B cell (primary cell): ENCODE results near the gene EHD4. TPM values are rescaled to one million over a fixed set of nuclear protein-coding genes. Genes with fewer than 3 reads are reported as not detected.

Source experiments
- ATAC-seq: fragments of 200-7000 bp; cut with Tn5 transposase; one replicate; pipeline ENCODE4 v1.10.0; 2021; ENCODE audit warnings: low read depth, mild to moderate bottlenecking, moderate number of reproducible peaks, moderate library complexity
- CTCF ChIA-PET: fragments of 350-600 bp; sonication (Branson Sonifier 250); formaldehyde crosslinking; loops from one replicate; lab custom pipeline; 2021; ENCODE audit warnings: antibody characterized with exemption, inconsistent platforms; lab: Charles Lee
- POLR2A ChIA-PET: fragments of 350-600 bp; sonication (Branson Sonifier 250); formaldehyde crosslinking; loops from one replicate; lab custom pipeline; 2021; ENCODE audit warnings: antibody characterized with exemption; lab: Charles Lee
- DNase-seq: peaks from one replicate; pipeline ENCODE4 v3.0.0; 2013
- H2AFZ ChIP-seq: 2 replicates; pipeline ENCODE4 v1.6.1; 2012; ENCODE audit warnings: mild to moderate bottlenecking, low read depth, low read length; ENCODE audit not compliant: insufficient read depth, poor library complexity, severe bottlenecking
- H3K27ac ChIP-seq, 2 donors: 1 replicate in 1 of 2; 2 replicates in 1 of 2; pipeline ENCODE4 v1.5.1; 2012 to 2013; ENCODE audit warnings: low read length in 2 of 2, mild to moderate bottlenecking in 2 of 2, moderate library complexity in 1 of 2
- H3K27me3 ChIP-seq, 4 experiments: fragments of 200-600 bp in 1 of 4; sonication (generic) in 1 of 4; replicated peaks in 1 of 4; 1 replicate in 2 of 4; 2 replicates in 2 of 4; pipeline versions ENCODE4 v1.6.1 to v1.7.0; 2013 to 2016; ENCODE audit warnings: low read length in 3 of 4, mild to moderate bottlenecking in 2 of 4, mixed read lengths in 1 of 4, moderate library complexity in 1 of 4; ENCODE audit not compliant: insufficient read depth in 4 of 4, control insufficient read depth in 3 of 4; ENCODE audit errors: control extremely low read depth in 1 of 4
- H3K36me3 ChIP-seq, 2 experiments: replicated peaks in 1 of 2; 1 replicate in 1 of 2; 2 replicates in 1 of 2; pipeline versions ENCODE4 v1.6.1 to v1.7.1; 2013; ENCODE audit warnings: low read length in 1 of 2; ENCODE audit not compliant: insufficient read depth in 2 of 2, control insufficient read depth in 1 of 2; ENCODE audit errors: control extremely low read depth in 1 of 2, extremely low read depth in 1 of 2
- H3K4me1 ChIP-seq, 2 donors: fragments of 200-600 bp in 1 of 2; sonication (generic) in 1 of 2; 1 replicate in 1 of 2; 2 replicates in 1 of 2; pipeline versions ENCODE4 v1.5.1 to v1.6.1; 2013 to 2017; ENCODE audit warnings: low read length in 2 of 2; ENCODE audit not compliant: control insufficient read depth in 2 of 2, insufficient read depth in 2 of 2
- H3K4me2 ChIP-seq: replicated peaks from 2 replicates; pipeline ENCODE3; 2012; ENCODE audit warnings: mild to moderate bottlenecking, low read depth, low read length; ENCODE audit not compliant: poor library complexity, severe bottlenecking
- H3K4me3 ChIP-seq, 5 experiments: fragments of 200-600 bp in 1 of 5; sonication (generic) in 1 of 5; 1 replicate in 3 of 5; 2 replicates in 2 of 5; pipeline versions ENCODE4 v1.5.1 to v1.7.0; 2011 to 2016; ENCODE audit warnings: low read length in 4 of 5, mild to moderate bottlenecking in 4 of 5, low read depth in 2 of 5, control low read depth in 1 of 5, moderate library complexity in 1 of 5; ENCODE audit not compliant: insufficient read depth in 1 of 5; ENCODE audit errors: control extremely low read depth in 1 of 5, extremely low read depth in 1 of 5
- H3K79me2 ChIP-seq: fragments of 200-600 bp; sonication (generic); one replicate; pipeline ENCODE4 v1.6.0; 2016; ENCODE audit warnings: low read length; ENCODE audit not compliant: control insufficient read depth, insufficient read depth
- H3K9ac ChIP-seq: fragments of 200-600 bp; sonication (generic); 2 replicates; pipeline ENCODE4 v1.6.1; 2017; ENCODE audit warnings: mild to moderate bottlenecking, low read length, moderate library complexity
- H3K9me3 ChIP-seq, 3 donors: one replicate each; pipeline versions ENCODE4 v1.6.1 to v1.7.1; 2013; ENCODE audit warnings: low read length in 2 of 3; ENCODE audit not compliant: control insufficient read depth in 2 of 3, insufficient read depth in 1 of 3; ENCODE audit errors: control extremely low read depth in 1 of 3
- H4K20me1 ChIP-seq: 2 replicates; pipeline ENCODE4 v1.6.0; 2012; ENCODE audit warnings: mild to moderate bottlenecking, low read length; ENCODE audit not compliant: insufficient read depth, control insufficient read depth, poor library complexity, severe bottlenecking
- H3K27ac Mint-ChIP-seq: one replicate; pipeline ENCODE4 v1.8.0; 2021; ENCODE audit warnings: mixed read lengths
- H3K27me3 Mint-ChIP-seq: one replicate; pipeline ENCODE4 v1.8.0; 2021; ENCODE audit warnings: mixed read lengths
- H3K4me1 Mint-ChIP-seq: one replicate; pipeline ENCODE4 v1.8.0; 2021; ENCODE audit warnings: mixed read lengths
- H3K4me3 Mint-ChIP-seq: one replicate; pipeline ENCODE4 v1.8.0; 2021; ENCODE audit warnings: mixed read lengths
- H3K9me3 Mint-ChIP-seq: one replicate; pipeline ENCODE4 v1.8.0; 2022; ENCODE audit warnings: mixed read lengths; ENCODE audit not compliant: insufficient read depth
- CTCF ChIP-seq: fragments of 200-600 bp; IDR thresholded peaks from one replicate; pipeline ENCODE4 v1.8.0; 2022; ENCODE audit warnings: antibody characterized with exemption, mild to moderate bottlenecking
- EZH2 ChIP-seq: IDR thresholded peaks from 2 replicates; pipeline ENCODE4 v1.6.1; 2012; ENCODE audit warnings: borderline replicate concordance, low read depth, mild to moderate bottlenecking, moderate library complexity, low read length; ENCODE audit not compliant: insufficient read depth, poor library complexity, severe bottlenecking
- WGBS: methylation state at CpG from one replicate; pipeline ENCODE4 v1.1.5; 2013; ENCODE audit warnings: missing lambda C conversion rate; ENCODE audit not compliant: insufficient coverage; 5-methylcytosine and 5-hydroxymethylcytosine counted together
- intact Hi-C: fragments of 100-400 bp; cut with micrococcal nuclease; formaldehyde crosslinking; loops from one replicate; pipeline ENCODE4 v1.10.0; 2022
- polyA plus RNA-seq: library from polyadenylated mRNA; depleted of rRNA; stranded (reverse); fragments of >200 nt; gene quantifications from 2 replicates; pipeline ENCODE4 v1.2.3, GENCODE V29; 2012
- total RNA-seq, 2 donors: library from RNA; stranded (reverse); fragments of 120-200 nt in 1 of 2; gene quantifications; 1 replicate in 1 of 2; 2 replicates in 1 of 2; pipeline versions ENCODE4 v1.2.3 to v1.2.4, GENCODE V29; 2013 to 2022

EHD4 gene
- total and polyA plus RNA-seq, 2 donors (not counting 1 experiment from before 2014, with no cell fraction given), result 3.1 to 12.7 TPM

GRCh38 chr15:41856262-41856661, 116.1 kb downstream of the EHD4 start:
- H3K27me3 ChIP-seq, result peaks cover 0 to 7% (median 0%) of the 10 kb centered on the region in 4 experiments
- H3K36me3 ChIP-seq, result no peaks in the 10 kb centered on the region
- WGBS, result 98% methylated on average over 17 of the region's 17 CpGs
- H4K20me1 ChIP-seq, result no peaks in the 10 kb centered on the region
- Mint-ChIP-seq H3K27ac (no peak overlapping the region), H3K4me3 (no peak overlapping the region), H3K27me3 (no peaks in the 10 kb centered on the region), H3K9me3 (no peaks in the 10 kb centered on the region), H3K4me1 (peaks cover under 1% of the 10 kb centered on the region)
- intact Hi-C loops, result no loop called here
- H3K79me2 ChIP-seq, result no peaks in the 10 kb centered on the region
- no peak overlapping the region for H3K27ac ChIP-seq
- CTCF ChIA-PET, result no interaction called here
- H3K9me3 ChIP-seq, result no peaks in the 10 kb centered on the region
- POLR2A ChIA-PET, result no interaction called here
- no peak overlapping the region for H3K9ac ChIP-seq
- no peak overlapping the region for H3K4me3 ChIP-seq
- H3K4me2 ChIP-seq, result no peak overlapping the region
- ATAC-seq (no peak), DNase-seq (no peak)
- H3K4me1 ChIP-seq, result peaks cover 0 to 6% of the 10 kb centered on the region in 2 donors
- no peak overlapping the region for H2AFZ ChIP-seq
- TF ChIP-seq EZH2, result no peak
- no peak for TF ChIP-seq CTCF

- Histone ChIP-seq H3K27me3 (peaks cover 0 to 7% (median 0%) of the 10 kb centered on the region in 4 experiments), H3K9ac (no peak overlapping the region), H3K9me3 (no peaks in the 10 kb centered on the region), H3K36me3 (no peaks in the 10 kb centered on the region), H3K4me3 (no peak overlapping the region), H2AFZ (no peak overlapping the region), H3K4me2 (no peak overlapping the region), H4K20me1 (no peaks in the 10 kb centered on the region), H3K27ac (no peak overlapping the region), H3K4me1 (peaks cover 0 to 6% of the 10 kb centered on the region in 2 donors), H3K79me2 (no peaks in the 10 kb centered on the region)
- DNase-seq (no peak), ATAC-seq (no peak)
- intact Hi-C loops, result no loop called here
- Mint-ChIP-seq H3K27me3 (no peaks in the 10 kb centered on the region), H3K4me1 (peaks cover 2% of the 10 kb centered on the region), H3K4me3 (no peak overlapping the region), H3K9me3 (no peaks in the 10 kb centered on the region), H3K27ac (no peak overlapping the region)
- POLR2A ChIA-PET, result interaction anchor here (0.7 kb wide), 1 partner anchor 527 kb away, joined by 3 read pairs; no protein-coding TSS in a partner anchor
- CTCF ChIA-PET, result no interaction called here
- WGBS, result 92% methylated on average over 26 of the region's 30 CpGs
- TF ChIP-seq CTCF, result no peak
- TF ChIP-seq EZH2, result no peak
Measured at GRCh38 chr15:41855261-41855961, 116.9 kb downstream of the EHD4 start.
